Tibial nerve (tissue), 4 donors: ENCODE results near the gene DPPA3. TPM values are rescaled to one million over a fixed set of nuclear protein-coding genes. Genes with fewer than 3 reads are reported as not detected.

Experiments used
- DNase-seq, 2 donors: peaks; one replicate each; pipeline ENCODE4 v3.0.0-alpha.2; 2019; ENCODE audit warnings: low spot score in 2 of 2
- H3K27ac ChIP-seq, 4 donors: fragments of 200-600 bp; sonication (generic) in 3 of 4; one replicate each; pipeline ENCODE4 v1.5.1; 2017 to 2019; ENCODE audit warnings: mild to moderate bottlenecking in 1 of 4
- H3K27me3 ChIP-seq, 2 donors: fragments of 200-600 bp; sonication (generic) in 1 of 2; one replicate each; pipeline versions ENCODE4 v1.5.1 to v1.6.0; 2017 to 2019
- H3K36me3 ChIP-seq, 3 donors: fragments of 200-600 bp; sonication (generic); one replicate each; pipeline ENCODE4 v1.5.1; 2018 to 2019
- H3K4me1 ChIP-seq, 4 donors: fragments of 200-600 bp; sonication (generic) in 3 of 4; one replicate each; pipeline ENCODE4 v1.5.1; 2017 to 2019
- H3K4me3 ChIP-seq, 4 donors: fragments of 200-600 bp; sonication (generic) in 3 of 4; one replicate each; pipeline ENCODE4 v1.5.1; 2017 to 2019; ENCODE audit warnings: mild to moderate bottlenecking in 1 of 4, moderate library complexity in 1 of 4
- H3K9me3 ChIP-seq, 4 donors: fragments of 200-600 bp; sonication (generic) in 3 of 4; one replicate each; pipeline ENCODE4 v1.5.1; 2017 to 2019
- EP300 ChIP-seq, 2 donors: sonication (generic); formaldehyde crosslinking; IDR thresholded peaks; one replicate each; pipeline ENCODE4 v1.6.1; 2017; ENCODE audit warnings: antibody characterized with exemption in 2 of 2, mild to moderate bottlenecking in 1 of 2
- POLR2A ChIP-seq, 2 donors: fragments of 450-650 bp; IDR thresholded peaks; one replicate each; pipeline ENCODE4 v1.6.1; 2017; ENCODE audit warnings: antibody characterized with exemption in 2 of 2, mild to moderate bottlenecking in 2 of 2, moderate library complexity in 2 of 2
- WGBS, 2 donors: methylation state at CpG; one replicate each; pipeline ENCODE4 v1.1.5; 2018; 5-methylcytosine and 5-hydroxymethylcytosine counted together
- total RNA-seq, 4 donors: library from RNA; depleted of rRNA; stranded (reverse); fragments of >200 nt; gene quantifications; one replicate each; pipeline ENCODE4 v1.1.0, GENCODE V29; 2016
- TF ChIP-seq, protein P1 (sequence below), 5 experiments: fragments of 200-600 bp in 3 of 5; fragments of 450-650 bp in 2 of 5; sonication (generic) in 3 of 5; IDR thresholded peaks; one replicate each; pipeline ENCODE4 v1.5.1; 2016 to 2019; ENCODE audit warnings: antibody characterized with exemption in 5 of 5, mild to moderate bottlenecking in 3 of 5, moderate library complexity in 2 of 5

DPPA3 gene
- total RNA-seq, 4 donors from 2014 or later, result not detected

GRCh38 chr12:7731486-7731885 lies 20.3 kb downstream of the DPPA3 start:
- 21 to 24% methylated on average over 5 of the region's 5 CpGs for WGBS, 2 donors
- Histone ChIP-seq H3K27ac (no peak overlapping the region), H3K27me3 (no peaks in the 10 kb centered on the region), H3K4me3 (no peak overlapping the region), H3K4me1 (no peaks in the 10 kb centered on the region), H3K36me3 (no peaks in the 10 kb centered on the region), H3K9me3 (peaks cover 0 to 4% (median 0%) of the 10 kb centered on the region in 4 donors)
- TF ChIP-seq, protein P1, sequence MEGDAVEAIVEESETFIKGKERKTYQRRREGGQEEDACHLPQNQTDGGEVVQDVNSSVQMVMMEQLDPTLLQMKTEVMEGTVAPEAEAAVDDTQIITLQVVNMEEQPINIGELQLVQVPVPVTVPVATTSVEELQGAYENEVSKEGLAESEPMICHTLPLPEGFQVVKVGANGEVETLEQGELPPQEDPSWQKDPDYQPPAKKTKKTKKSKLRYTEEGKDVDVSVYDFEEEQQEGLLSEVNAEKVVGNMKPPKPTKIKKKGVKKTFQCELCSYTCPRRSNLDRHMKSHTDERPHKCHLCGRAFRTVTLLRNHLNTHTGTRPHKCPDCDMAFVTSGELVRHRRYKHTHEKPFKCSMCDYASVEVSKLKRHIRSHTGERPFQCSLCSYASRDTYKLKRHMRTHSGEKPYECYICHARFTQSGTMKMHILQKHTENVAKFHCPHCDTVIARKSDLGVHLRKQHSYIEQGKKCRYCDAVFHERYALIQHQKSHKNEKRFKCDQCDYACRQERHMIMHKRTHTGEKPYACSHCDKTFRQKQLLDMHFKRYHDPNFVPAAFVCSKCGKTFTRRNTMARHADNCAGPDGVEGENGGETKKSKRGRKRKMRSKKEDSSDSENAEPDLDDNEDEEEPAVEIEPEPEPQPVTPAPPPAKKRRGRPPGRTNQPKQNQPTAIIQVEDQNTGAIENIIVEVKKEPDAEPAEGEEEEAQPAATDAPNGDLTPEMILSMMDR (IDR thresholded peaks at IDR 0.05), result no peak
- TF ChIP-seq EP300 (IDR thresholded peaks at IDR 0.05) (no peak), POLR2A (IDR thresholded peaks at IDR 0.05) (no peak)
- DNase-seq, result no peak

DNA sequence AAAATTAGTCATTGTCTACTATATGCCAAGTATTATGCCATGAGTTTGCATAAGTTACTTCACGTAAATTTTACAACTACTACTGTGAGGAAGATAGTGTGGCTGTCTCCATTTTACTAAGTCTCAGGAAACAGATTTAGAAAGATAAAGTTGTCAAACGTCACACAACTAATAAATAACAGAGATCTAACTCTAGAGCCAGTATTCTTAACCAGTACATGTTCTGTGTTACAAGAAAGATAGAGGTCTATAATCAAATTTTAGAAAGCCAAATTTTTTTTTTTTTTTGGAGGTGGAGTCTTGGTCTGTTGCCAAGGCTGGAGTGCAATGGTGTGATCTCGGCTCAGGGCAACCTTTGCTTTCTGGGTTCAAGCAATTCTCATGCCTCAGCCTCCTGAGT lies 21.8 kb downstream of the DPPA3 start:
- no peak for DNase-seq
- TF ChIP-seq, protein P1 (IDR thresholded peaks at IDR 0.05), result no peak
- TF ChIP-seq POLR2A (IDR thresholded peaks at IDR 0.05) (no peak), EP300 (IDR thresholded peaks at IDR 0.05) (no peak)
- no peaks in the 10 kb centered on the region for H3K36me3 ChIP-seq
- peaks cover 0 to 4% (median 0%) of the 10 kb centered on the region in 4 donors for H3K9me3 ChIP-seq
- no peaks in the 10 kb centered on the region for H3K4me1 ChIP-seq
- H3K27me3 ChIP-seq, result no peaks in the 10 kb centered on the region
- H3K27ac ChIP-seq, result no peak overlapping the region
- WGBS, 2 donors, result 55 to 68% methylated on average over 3 of the region's 3 CpGs
- H3K4me3 ChIP-seq, result no peak overlapping the region

DNA sequence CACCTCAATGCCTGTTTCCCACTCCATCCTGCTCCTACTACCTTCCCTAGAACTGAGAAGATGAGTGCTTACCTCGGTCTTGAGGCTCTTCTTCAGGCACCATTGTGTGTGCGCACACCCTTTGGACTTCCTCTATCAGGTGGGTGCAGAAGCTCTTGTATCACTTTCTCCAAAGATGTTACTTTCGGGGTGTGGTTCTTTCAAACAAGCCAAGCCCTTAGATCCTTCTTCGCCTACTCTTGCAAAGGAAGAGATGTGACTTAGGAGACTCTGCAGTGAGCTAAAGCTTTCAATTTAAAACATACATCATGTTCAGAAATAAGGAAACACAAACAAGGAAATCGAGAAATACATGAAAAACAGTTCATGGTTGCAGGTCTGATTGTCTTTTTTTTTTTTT lies 36.0 kb downstream of the DPPA3 start, which contains the start of gene CLEC4C:
Gene CLEC4C (minus strand): TSS at position 130 of the 400 bp plus-strand sequence. CDS start 27 bp downstream, at position 103.
- DNase-seq, result no peak
- WGBS, 2 donors, result 76 to 78% methylated on average over 5 of the region's 5 CpGs

GRCh38 chr12:7748852-7749251 lies 37.6 kb downstream of the DPPA3 start:
- 44 to 47% methylated on average over 4 of the region's 4 CpGs for WGBS, 2 donors
- TF ChIP-seq, protein P1 (IDR thresholded peaks at IDR 0.05), result no peak
- TF ChIP-seq POLR2A (IDR thresholded peaks at IDR 0.05) (no peak), EP300 (IDR thresholded peaks at IDR 0.05) (no peak)
- peaks cover 0 to 16% (median 0%) of the 10 kb centered on the region in 4 donors for H3K9me3 ChIP-seq
- DNase-seq, result no peak
- H3K27me3 ChIP-seq, result no peaks in the 10 kb centered on the region
- H3K4me3 ChIP-seq, result no peak overlapping the region
- H3K4me1 ChIP-seq, result no peaks in the 10 kb centered on the region
- no peak overlapping the region for H3K27ac ChIP-seq
- H3K36me3 ChIP-seq, result no peaks in the 10 kb centered on the region

More for the DNA sequence above, 36.0 kb downstream of the DPPA3 start, which contains the start of gene CLEC4C:
- no peaks in the 10 kb centered on the region for H3K4me1 ChIP-seq
- peaks cover 0 to 20% (median 0%) of the 10 kb centered on the region in 4 donors for H3K9me3 ChIP-seq
- no peaks in the 10 kb centered on the region for H3K27me3 ChIP-seq
- H3K27ac ChIP-seq, result no peak within 1 kb of the TSS
- H3K36me3 ChIP-seq, result no peaks in the 10 kb centered on the region
- TF ChIP-seq POLR2A (IDR thresholded peaks at IDR 0.05) (no peak), EP300 (IDR thresholded peaks at IDR 0.05) (no peak)
- TF ChIP-seq, protein P1 (IDR thresholded peaks at IDR 0.05), result no peak
- H3K4me3 ChIP-seq, result no peak within 1 kb of the TSS

DNA sequence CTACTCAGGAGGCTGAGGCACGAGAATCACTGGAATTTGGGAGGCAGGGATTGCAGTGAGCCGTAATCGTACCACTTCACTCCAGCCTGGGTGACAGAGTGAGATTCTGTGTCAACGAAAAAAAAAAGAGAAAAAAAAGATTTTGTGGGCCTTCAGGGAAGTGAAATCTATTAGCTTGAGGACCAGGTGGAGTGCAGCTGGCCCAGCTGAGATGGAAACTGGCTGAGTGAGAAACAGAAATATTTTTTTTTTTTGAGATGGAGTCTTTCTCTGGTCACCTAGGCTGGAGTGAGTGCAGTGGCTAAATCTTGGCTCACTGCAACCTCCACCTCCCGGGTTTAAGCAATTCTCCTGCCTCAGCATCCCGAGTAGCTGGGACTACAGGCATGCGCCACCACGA lies 38.2 kb downstream of the DPPA3 start:
- TF ChIP-seq, protein P1 (IDR thresholded peaks at IDR 0.05), result no peak
- TF ChIP-seq EP300 (IDR thresholded peaks at IDR 0.05) (no peak), POLR2A (IDR thresholded peaks at IDR 0.05) (no peak)
- 83 to 85% methylated on average over 8 of the region's 8 CpGs for WGBS, 2 donors
- H3K27me3 ChIP-seq, result no peaks in the 10 kb centered on the region
- no peaks in the 10 kb centered on the region for H3K36me3 ChIP-seq
- H3K9me3 ChIP-seq, result peaks cover 0 to 14% (median 0%) of the 10 kb centered on the region in 4 donors
- H3K27ac ChIP-seq, result no peak overlapping the region
- H3K4me3 ChIP-seq, result no peak overlapping the region
- no peaks in the 10 kb centered on the region for H3K4me1 ChIP-seq
- DNase-seq, result no peak
